GM21786 (cell line): Measurements from ENCODE around the gene SCN4A.

ENCODE experiments used
- ATAC-seq: cut with Tn5 transposase; IDR thresholded peaks from one replicate; pipeline ENCODE4 v1.9.1; 2021; ENCODE audit not compliant: unreplicated experiment

Gene SCN4A

DNA sequence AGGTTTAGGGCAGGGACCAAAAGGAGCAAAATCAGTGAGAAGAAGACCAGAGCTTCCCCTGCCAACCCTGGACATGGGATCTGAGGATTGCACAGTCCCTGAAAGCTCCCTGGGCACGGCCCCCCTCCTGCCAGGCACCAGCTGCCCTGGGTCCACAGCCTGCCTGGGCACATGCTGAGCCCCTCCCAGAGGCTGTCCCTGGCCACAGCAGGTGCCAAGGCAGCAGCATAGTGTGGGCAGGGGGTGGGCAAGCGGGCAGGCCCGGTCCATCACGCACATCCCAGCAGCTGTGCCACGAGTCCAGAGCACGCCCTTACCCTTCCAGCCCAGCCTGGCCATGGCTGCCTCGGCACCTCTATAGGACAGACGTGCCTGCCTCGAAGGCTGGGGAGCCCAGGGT lies 12.7 kb downstream of the SCN4A start:
- ATAC-seq, result no peak

DNA sequence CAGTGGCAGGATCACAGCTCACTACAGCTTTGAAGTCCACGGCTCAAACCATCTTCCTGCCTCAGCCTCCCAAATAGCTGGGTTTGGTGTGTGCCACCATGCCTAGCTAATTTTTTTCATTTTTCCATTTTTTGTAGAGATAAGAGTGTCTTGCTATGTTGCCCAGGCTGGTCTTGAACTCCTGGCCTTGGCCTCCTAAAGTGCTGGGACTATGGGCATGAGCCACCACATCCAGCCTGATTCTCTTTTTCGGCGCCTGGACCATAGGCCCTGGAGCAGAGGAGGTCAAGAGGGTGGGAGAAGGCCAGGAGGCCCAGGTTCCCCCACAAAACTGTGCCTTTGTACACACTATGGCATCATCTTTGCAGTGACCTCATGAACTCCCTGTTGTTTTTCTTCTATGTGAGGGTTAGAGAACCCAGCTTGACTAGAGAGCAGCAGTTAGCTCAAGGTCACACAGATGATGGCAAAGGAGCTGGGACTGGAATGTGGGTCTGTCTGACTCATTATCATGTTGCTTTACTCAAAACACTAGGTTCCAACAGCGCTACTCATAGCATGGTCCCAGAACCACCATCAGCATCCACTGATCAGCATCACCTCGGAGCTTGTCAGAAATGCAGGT lies 16.3 kb downstream of the SCN4A start:
- no peak for ATAC-seq

DNA sequence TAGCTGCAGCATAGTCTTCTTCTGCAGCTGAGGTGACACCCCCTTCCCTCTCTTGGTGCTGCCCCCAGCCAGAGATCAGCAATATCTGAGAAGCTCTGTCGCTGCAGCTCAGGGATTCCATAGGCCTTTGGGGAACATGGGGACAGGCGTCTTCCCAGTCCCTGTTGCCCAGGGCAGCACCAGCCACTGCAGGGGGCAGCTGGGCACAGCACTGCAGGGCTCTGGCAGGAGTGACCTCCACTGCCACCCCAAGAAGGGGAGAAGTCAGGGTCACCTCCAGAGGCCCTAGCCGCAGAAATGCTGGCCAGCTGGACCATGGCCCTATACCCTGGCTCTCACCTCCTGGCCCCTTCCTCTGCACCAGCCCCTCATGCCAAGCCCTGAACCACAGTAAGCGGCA lies 16.9 kb downstream of the SCN4A start:
- ATAC-seq, result no peak

DNA sequence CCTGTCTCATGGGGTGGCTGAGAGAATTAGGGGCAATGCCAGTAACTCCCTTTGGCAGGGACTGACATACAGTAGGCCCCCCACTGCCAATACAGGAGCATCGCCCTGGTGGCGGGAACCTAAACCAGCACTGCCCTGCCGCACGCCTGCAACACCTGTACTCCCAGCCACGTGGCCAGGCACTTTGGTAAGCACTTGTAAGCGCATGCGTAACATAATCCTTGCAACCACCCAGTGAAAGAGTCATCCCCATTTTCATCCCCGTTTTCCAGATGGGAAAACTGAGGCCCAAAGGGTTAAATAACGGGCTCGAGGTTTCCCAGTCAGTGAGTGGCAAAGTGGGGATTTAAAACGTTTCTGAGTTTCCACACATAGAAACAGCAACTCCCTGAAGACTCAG lies 17.5 kb downstream of the SCN4A start:
- ATAC-seq, result no peak

DNA sequence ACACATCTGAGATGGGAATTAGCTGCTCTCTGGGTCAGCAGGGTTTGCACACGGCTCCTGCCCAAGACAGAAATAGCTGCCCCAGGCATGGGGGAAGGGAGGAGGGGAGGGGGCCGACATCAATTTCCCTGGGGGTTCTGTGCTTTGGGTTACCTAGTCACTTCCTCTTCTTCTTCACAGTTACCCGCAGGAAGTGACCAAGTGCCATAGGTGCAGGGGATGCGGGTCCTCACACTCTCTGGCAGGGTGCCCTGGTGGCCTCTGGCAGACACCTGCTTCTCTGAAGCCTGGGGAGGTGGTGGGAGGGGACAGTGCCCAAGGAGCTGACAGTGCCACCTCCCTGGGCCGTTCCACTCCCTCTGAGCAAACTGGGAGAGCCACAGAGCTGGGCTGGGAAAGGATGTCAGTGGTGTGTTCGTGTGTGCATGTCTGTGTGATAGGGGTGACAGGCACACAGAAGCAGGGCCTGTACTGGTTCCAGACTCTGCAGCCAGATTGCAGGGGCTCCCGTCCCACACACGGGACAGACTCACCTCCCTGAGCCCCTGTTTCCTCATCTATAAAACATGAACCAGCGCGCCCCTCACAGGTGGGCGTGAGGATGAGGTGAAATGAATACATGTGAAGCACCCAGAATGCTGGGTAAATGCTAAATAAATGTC lies 18.2 kb downstream of the SCN4A start:
- ATAC-seq, result peak; percentile 59

DNA sequence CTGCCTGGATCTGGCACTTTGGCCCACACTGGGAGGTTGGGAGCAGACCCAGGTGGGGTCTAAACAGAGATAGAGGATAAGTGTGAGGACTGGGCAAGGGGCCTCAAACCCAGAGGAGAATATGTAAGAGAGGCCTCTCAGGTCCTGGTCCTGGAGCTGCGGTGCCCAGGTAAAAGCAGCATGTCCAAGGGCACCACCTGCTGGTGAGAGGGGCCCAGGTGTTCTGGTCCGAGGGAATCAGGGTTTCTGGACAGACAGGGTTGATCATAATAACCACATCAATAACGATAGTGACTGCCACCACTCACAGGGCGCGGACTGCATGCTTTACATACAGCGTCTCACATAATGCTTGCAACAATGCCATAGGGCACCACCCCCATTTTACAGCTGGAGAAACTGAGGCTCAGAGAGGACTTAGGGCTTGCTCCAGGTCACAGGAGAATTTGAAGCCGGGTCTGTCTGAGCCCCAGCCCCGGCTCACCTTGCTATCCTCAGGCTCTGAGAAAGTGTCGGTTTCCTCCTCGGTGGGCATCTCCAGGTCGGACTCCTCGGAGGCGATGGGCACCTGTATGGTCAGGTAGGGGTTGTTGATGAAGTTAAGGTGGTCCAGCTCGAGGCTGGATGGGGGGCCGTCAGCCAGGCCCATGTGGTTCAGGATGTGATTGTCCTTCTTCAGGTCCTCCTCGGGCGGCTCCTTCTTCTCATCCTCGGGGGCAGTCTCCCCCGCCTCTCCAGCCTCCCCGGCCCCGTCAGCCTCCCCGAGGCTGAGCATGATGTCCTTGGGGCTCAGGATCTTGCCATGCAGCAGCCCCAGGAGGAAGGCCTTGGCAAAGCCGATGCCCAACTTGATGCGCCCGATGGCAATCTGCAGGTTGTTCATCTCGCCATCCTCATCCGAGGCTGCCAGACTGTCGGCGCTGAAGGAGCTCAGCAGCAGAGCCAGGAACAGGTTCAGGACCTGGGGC lies 21.5 kb downstream of the SCN4A start:
- no peak for ATAC-seq

DNA sequence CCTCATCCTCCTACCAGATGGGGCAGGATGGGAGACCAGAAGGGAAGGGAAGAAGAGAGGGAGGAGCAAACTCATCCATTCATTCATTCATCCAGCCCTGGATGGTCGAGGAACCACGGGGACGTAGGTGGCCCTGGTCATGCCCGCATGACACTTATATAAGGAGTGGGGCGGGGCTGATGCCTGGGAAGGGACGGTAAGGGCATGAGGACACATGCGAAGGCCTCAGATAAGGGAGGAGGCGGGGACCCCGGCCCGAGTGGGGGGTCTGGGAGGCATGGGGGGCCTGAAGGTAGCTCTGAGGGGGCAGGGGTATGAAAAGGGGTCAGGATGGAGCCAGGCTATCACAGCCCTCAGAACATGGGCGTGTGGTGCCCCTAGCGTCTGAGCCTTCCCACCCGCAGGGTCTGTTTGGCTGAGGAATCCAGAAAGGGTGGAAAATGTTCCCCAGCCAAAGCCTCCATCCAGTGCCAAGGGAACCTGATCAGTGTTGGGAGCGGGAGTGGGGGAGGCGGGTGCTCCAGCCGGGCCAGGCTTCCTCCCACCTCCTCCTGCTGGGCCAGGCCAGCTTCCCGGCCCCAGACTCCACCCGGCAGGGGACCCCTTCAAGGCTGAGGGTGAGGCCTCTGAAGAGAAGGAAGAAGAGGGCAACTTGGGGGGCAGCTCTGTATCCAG lies 23.0 kb downstream of the SCN4A start:
- ATAC-seq, result no peak

DNA sequence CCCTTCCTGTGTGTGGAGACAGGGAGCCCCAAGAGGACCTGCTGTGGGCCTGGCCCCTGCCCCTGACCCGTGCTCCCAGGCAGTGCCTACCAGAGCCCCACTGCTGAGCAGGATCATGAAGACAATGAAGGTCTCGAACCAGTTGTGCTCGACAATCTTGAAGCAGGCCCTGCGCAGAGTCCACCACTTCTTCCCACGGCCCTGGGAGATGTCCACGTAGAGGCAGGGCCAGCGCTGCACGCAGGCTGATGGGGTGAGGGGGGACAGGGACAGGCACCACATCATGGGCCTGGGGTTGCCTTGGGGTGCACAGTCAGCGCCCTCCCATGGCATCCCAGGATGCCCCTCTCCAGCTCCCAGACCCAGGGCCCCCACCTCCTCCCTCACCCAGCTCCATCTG lies 24.2 kb downstream of the SCN4A start:
- ATAC-seq, result no peak

DNA sequence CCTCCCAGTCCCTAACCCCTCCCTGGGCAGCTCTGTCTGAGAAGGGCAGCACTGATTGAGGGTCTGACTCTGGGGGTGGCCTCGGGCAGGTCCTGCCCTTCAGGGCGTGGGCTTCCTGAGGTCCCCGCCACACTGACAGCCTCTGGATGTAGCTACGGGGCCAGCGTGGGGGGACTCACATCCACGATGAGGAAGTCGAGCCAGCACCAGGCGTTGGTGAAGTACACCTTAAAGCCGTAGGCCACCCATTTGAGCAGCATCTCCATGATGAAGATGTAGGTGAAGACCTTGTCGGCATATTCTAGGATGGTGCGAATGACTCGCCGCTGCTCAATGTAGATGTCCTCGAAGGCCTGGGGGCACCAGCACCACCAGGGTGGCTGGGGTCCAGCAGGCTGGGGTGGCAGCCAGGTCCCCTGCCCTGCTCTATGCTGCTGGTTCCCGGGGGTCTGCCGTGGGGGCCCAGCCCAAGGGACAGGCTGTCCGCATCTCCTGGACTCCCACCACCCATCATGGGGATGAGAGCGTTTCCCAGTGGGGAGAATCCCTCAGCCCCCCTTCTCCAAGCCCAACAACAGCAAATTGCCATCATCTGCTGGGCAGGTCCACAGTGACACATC lies 24.9 kb downstream of the SCN4A start:
- no peak for ATAC-seq

DNA sequence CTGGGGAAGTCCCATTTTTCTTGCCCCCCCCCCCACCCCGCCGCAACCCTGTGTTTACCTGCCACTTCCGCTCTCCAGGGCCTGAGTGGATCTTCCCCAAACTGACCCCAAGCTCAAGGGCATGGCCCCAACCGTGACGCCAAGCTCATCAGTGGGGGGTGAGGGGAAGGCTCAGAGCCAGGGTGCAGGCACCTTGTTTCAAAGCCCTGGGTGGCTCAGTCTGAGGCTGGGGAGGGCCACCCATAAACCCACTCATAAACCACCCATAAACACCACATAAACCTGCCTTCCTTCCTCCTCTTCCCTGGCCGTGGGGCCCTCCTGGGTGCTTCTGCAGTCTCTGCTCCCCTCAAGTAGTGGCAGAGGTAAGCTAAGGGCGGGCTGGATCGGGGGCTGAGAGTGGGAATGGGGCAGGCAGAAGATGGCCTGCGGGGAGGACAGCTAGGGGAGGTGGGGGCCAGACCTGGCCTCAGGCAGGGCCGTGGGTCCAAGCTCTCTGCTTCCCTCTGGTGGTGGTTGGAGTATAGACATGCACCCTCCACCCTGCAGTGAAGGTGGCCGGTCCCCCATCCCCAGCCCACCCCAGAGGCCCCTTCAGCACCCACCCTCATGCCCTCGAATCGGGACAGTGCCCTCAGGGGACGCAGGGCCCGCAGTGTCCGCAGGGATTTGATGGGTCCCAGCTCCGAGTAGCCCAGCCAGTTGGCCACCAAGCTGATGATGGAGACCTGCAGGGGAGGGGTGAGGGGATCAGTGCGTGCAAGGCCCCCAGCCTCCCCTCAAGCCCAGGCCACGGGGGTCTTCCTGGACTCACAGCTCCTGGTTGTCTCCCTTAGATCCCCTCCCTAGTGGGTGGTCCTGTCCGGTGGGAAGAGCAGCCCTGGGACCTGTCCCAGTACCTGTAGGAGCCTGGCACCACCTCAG lies 26.0 kb downstream of the SCN4A start:
- peak; percentile 59 for ATAC-seq

DNA sequence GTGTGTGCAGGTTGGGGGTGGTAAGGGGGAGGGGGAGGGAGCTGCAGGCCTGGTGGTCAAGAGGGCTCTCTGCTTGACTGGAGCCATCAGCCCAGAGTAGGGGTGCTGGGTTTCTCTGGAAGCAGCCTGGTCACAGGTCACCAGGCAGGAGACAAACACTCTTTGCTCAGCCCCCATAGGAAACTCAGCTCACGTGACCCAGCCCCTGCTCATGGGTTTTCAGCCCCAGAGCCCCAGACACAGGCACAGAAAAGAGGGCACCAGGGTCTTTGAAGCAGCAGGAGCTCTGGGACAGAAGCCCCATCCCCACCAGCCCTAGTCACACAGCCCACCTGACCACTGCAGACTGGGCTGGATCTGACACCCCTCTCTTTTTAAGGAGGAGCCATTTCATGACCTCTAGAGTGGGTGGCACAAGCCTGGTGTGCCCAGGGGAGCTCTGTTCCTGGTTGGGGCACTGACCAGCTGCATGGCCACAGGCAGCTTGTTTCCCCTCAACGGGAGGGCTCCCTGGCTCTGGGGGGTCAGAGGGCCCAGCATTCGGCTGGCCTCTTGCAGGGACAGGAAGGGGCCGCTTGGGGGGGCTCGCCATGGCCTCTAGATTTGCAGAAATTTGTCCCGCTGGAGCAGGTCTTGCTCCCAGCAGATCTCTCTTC lies 26.8 kb downstream of the SCN4A start:
- peak; percentile 41 for ATAC-seq

DNA sequence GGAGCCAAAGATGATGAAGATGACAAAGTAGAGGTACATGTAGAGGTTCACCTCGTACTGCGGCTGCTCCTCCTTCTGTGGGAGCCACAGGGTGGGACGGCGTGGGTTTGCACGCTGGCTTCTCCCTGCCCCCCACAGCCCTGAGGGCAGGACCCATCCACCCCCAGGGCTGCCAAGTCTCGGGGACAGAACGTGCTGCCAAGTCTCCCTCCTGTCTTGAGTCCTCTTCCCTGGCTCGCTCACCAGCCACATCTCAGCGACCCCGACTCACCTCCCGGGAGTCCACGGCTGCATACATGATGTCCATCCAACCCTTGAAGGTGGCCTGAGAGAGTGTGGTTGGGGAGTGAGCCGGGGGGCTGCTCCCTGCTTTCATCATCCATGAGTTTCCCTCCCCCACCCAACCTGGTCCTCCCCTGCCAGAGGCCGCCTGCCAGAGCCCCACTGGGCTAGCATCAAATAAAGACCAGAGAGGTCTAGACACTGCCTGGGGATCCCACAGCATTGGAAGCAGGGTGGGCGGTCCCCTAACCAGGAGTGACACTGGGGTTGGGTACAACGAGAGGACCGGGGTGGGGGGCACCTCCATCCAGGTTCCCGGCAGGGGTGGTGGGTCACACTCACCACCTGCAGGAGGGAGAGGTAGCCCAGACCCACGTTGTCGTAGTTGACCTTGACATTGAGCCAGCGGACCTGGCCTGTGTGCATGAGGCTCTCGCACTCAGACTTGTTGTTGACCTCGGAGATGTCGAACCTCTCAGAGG lies 27.8 kb downstream of the SCN4A start:
- ATAC-seq, result no peak

DNA sequence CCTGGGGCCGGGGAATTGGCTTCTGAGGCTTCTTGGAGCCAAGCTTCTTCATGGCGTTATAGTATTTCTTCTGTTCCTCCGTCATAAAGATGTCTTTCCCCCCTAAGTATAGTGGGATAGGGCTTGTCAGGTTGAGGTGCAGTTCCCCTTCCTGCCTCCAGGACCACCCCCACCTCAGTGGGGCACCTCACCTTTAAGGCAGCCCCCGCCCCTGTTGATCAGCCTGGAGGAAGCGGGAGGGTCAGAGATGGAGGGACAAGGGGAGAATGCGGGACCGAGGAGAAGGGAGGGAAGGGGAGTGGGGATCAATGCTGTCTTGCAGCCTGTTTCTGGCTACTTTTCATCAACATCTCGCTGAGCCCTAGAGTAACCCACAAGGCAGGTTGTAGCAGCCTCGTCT lies 29.0 kb downstream of the SCN4A start:
- no peak for ATAC-seq

DNA sequence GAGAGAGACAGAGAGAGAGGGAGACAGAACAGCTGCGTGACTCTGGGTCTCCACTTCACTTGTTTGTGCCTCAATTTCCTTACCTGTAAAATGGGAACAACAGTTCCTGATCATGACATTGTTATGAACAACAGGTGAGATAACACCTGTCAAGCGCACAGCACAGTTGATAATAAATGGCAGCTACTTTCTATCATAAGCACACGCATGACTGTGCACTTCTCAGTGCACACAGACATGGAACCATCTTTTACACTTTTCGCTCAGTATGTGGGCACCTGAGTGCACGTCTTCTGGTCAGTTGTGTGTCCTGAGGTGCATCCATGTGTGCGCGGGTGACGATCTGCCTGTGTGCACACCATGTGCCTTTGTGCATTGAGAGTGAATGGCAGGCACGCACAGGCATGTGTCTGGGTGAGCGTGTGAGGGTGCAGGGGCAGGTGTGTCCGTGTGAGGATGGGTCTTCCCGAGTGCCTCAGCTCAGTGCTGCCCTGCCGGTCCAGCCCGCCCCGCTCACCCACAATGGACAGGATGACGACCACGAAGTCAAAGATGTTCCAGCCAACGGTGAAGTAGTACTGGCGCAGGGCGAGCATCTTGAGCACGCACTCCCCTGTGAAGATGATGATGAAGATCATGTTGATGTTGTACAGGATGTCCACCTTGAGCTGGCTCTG lies 30.3 kb downstream of the SCN4A start:
- ATAC-seq, result no peak

DNA sequence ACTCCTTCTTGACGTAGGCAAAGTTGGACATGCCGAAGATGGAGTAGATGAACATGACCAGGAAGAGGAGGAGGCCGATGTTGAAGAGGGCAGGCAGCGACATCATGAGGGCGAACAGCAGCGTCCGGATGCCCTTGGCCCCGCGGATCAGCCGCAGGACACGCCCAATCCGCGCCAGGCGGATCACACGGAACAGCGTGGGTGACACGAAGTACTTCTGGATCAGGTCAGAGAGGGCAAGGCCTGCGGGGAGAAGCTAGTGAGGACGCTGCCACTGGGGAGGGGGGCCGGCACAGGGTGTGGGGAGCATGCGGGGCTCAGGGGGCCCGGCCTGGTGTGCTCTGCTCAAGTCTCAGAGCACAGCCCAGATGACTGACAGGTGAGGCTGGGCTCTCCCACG lies 31.0 kb downstream of the SCN4A start:
- ATAC-seq, result no peak

DNA sequence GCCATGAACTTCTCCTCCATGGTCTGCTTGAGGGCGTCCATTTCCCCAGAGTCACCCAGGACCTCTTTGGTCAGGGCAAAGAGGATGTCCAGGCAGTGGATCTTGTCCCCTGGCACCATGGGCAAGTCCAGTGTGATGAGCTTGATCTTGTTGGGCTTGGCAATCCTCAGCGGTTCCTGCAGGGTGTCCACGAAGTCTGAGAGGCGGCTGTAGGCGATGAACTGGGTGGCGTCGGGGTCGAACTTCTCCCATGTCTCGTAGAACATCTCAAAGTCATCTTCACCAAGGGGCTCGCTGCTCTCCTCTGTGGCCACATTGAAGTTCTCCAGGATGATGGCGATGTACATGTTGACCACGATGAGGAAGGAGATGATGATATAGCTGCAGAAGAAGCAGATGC lies 31.6 kb downstream of the SCN4A start:
- ATAC-seq, result no peak

DNA sequence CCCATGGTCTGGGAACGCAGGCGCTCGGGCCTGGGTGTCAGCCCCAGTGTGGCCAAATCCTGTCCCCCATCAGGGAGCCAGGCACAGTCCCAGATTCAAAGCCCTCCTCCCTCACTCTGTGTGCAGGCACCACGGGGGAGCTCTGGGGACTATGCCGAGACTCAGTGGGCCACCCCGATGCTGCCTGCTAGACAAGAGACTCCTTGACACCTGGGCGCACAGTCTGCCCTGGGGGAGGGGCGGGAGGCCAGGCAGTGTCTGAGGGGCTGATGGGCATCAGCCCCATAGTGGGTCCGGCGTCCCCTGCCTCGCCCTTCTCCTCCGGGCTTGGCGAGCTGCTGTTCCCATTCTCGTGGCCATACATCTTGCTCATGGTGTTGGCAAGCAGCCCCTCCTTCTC lies 32.1 kb downstream of the SCN4A start:
- no peak for ATAC-seq

DNA sequence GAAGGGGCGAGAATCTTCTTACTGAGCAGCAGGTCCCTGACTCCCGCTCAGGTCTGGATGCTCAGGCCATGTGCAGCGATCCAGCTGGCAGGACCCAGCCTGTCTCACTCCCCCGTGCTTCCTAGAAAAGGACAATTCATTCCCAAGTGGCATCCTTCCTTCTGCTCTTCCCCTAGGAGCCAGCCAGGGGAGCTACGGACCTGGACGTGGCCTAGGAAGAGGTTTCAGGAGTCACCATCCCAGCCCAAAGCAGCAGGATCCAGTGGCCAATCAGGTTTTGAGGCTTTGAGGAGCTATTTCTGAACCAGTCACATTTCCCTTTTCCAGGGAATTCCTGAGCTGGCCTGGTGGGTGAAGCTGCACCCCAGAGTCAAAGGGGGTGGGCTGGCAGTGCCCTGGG lies 32.8 kb downstream of the SCN4A start:
- no peak for ATAC-seq
